OCI-M1 (cell line): ENCODE data around the gene DMRTA1.
"Not testable (repeated sequence)": the region's sequence is repeated elsewhere in the genome, so short reads cannot be mapped to it uniquely, and the experiment has no call there.

Experiments used
- DNase-seq: peaks from one replicate; lab custom pipeline; 2025; lab: John Stamatoyannopoulos, UW

Gene DMRTA1

GRCh38 chr9:22446589-22446949 is at the start of gene DMRTA1:
TSS of gene DMRTA1 (plus strand) at chr9:22446824. CDS start at chr9:22447066, 242 bp downstream.
- DNase-seq: peak; percentile 81

GRCh38 chr9:22401671-22402070 is 45.0 kb upstream of the DMRTA1 start:
- DNase-seq: no peak

GRCh38 chr9:22405869-22406659 is 40.6 kb upstream of the DMRTA1 start:
- DNase-seq: no peak

- DNase-seq: peak; percentile 5
Measured at GRCh38 chr9:22413884-22414283, 32.7 kb upstream of the DMRTA1 start.

GRCh38 chr9:22415941-22416691 is 30.5 kb upstream of the DMRTA1 start:
- DNase-seq: no peak

- DNase-seq: peak; percentile 56
Measured at GRCh38 chr9:22416692-22417060, 29.9 kb upstream of the DMRTA1 start.

DNA sequence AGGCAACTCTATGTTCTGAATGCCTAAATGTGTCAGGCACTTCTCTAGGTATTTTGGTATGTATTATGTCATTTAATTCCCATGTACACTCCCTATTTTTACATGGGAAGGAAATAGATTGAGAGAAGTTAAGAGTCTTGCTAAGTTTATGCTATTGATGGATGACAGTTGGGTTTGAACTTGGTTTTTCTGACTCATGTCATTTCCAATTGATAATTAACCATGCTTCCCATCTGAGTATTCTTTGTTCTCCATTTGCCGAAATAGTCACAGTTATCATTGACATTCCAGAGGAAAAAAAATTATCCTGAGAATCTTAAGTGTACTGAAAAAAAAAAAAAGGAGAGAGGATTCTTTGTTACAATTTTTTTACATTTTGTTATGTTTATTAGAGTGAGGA is 23.1 kb upstream of the DMRTA1 start:
- DNase-seq: no peak

GRCh38 chr9:22424616-22425015 is 22.0 kb upstream of the DMRTA1 start:
- DNase-seq: no peak

DNA sequence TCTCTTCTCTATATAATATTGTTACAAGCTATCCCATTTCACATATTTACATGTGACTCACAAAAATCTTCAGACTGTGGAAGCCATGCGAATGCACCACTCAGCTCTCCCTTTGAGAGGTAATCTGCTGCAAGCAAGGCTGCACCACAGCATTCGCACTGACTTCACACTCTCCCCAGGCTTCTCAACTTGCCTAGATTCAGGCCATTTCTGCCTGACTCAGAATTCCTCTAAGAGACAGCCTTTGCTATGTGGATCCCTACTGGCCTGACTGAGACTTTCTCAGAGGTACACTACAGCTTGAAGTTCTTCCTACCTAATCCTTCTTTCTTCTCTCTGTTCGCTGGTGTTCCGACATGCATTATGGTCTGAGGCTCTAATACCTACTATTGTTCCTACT is 21.1 kb upstream of the DMRTA1 start:
- no peak for DNase-seq

DNA sequence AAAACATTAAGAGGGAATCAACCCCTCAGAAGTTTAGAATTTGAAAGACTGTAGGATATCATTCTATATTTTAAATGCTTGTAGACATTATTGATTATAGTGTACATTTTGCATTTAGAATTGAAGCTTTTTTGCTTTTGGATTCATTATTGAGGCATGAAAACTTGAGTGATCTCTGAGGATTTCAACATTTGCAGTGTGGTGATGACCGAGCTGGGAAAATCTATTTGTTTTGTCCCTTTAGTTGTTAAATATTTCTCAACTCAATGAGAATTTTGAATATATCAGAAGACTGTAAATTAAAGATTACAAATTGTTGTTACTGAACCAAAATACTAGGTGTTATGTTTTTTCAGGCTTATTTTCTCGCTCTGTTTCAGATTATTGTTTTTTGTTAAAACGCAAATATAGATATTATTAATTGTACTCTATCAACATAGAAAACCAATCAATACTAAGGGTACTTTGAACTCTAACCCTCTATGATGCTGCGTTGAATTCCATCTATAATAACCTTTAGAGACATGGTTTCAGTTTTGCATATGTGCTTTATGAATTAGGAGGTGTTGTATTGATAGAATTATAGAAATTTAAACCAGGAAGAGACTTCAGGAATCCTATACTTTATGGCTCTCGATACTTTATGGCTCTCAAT is 19.3 kb upstream of the DMRTA1 start:
- DNase-seq: no peak

GRCh38 chr9:22433691-22434090 is 12.9 kb upstream of the DMRTA1 start:
- no peak for DNase-seq

DNA sequence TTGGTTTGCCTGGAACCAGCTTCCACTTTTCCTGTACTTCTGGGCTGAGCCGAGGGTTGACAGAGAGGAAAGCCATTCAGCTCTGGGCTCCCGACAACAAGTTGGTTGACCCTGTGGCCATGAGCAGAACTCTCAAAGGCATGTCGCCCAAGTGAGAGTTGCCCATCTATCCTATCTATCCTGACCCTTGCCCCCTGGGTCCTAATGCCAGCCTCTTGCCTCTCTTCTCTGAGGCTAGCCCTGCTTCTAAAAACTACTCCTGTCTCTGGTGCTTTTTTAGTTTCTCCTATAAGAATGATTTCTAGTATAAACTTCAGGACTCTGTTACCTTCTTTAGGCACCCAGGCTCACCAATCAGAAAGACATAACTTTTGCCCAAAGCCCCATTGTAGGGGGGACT is 11.4 kb upstream of the DMRTA1 start:
- not testable (repeated sequence) for DNase-seq

DNA sequence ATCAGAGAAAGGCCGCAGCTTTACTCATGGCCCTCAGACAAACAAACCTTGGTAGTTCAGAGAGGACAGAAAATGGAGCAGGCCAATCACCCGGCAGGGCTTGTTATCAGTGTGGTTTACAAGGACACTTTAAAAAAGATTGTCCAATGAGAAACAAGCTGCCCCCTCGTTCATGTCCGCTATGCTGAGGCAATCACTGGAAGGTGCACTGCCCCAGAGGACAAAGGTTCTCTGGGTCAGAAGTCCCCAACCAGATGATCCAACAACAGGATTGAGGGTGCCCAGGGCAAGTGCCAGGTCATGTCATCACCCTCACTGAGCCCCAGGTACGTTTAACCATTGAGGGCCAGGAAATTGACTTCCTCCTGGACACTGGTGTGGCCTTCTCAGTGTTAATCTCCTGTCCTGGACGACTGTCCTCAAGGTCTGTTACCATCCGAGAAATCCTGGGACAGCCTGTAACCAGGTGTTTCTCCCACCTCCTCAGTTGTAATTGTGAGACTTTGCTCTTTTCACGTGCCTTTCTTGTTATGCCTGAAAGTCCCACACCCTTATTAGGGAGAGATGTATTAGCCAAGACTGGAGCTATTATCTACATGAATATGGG is 9.1 kb upstream of the DMRTA1 start:
- not testable (repeated sequence) for DNase-seq

DNA sequence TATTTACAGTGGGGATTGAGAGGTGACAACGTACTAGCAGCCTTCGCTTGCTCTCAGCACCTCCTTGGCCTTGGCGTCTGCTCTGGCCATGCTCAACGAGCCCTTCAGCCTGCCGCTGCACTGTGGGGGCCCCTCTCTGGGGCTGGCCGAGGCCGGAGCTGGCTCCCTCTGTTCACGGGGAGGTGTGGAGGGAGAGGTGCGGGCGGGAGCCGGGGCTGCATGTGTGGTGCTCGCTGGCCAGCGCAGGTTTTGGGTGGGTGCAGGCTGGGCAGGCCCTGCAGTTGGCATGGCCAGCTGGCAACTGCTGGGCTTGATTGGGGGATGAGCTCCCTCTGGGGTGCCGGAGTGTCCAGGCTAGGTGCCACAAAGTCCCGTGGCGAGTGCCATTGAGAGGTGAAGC is 5.8 kb upstream of the DMRTA1 start:
- DNase-seq: no peak

- DNase-seq: peak; percentile 68
Measured at GRCh38 chr9:22446950-22447617, 460 bp downstream of the DMRTA1 start.

- DNase-seq: no peak
Measured at GRCh38 chr9:22447618-22448305, 1.1 kb downstream of the DMRTA1 start.

DNA sequence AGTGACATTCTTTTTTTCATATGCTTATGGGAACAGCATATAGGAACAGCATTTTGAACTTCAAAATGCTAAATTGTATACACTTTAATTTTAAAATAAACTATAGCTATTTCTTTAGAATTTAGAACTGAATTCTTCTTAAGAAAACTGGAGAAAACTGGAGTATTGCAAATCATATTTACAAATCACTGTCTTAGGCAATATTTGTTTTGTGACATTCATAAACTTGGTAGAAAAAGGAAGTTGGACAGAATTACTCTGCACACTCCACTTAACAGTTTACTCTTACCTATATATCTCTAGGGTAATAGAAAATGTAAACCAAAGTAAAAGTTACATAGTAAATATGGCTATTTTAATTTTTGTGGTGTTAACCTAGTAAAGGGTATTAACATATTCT is 3.1 kb downstream of the DMRTA1 start:
- no peak for DNase-seq

GRCh38 chr9:22452415-22453010 is 5.9 kb downstream of the DMRTA1 start:
- peak; percentile 74 for DNase-seq

DNA sequence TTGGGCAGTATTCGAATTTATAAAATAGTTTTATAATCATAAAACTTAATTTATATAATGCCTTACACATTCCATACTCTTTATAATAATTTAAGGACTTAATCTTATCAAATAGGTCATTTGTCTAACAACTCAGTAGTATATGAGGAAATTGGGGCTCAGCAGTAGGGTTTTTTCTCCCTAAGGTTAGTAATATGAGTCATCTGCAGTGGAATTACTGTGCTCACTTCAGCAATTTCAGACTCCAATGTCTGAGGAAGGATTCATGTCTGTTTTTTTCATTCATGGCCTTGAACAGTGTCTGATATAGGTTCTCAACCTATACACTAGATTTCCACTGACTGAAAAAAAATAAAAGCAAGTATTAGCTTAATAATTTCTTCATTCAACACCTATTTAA is 7.4 kb downstream of the DMRTA1 start:
- DNase-seq: no peak

DNA sequence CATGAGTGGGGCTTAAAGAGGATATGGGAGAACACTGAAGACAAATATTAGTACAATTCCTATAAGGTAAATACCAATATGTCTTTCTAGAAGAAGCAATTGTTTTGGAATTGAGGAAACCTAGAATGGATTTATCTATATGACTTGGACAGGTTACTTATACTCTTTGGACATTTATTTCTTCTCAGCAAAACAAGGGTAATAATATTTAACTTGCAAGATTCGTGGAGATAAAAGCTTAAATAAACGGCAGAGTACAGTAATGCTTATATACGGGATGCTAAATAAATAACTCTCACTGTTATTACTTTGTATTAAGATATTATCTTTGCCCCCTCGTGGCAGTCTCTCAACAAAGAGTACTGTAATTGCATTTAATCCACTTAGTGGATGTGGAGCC is 8.6 kb downstream of the DMRTA1 start:
- DNase-seq: no peak

- no peak for DNase-seq
Measured at GRCh38 chr9:22457448-22457847, 10.8 kb downstream of the DMRTA1 start.
